GM12864 (cell line): Measurements from ENCODE around the gene ZNF837.

Source experiments
- DNase-seq: peaks from one replicate; pipeline ENCODE4 v3.0.0-alpha.2; 2011; ENCODE audit warnings: low read depth
- H3K4me3 ChIP-seq: 2 replicates; pipeline ENCODE4 v1.5.1; 2011; ENCODE audit warnings: mild to moderate bottlenecking, low read depth, low read length, control low read depth
- CTCF ChIP-seq: IDR thresholded peaks from 2 replicates; pipeline ENCODE4 v1.5.1; 2011; ENCODE audit warnings: low read depth, mild to moderate bottlenecking, moderate library complexity, low read length, control low read depth, inconsistent platforms; ENCODE audit errors: missing control alignments

Gene ZNF837

GRCh38 chr19:58395979-58396627 is 15.3 kb upstream of the ZNF837 start:
- DNase-seq: no peak
- no peak for TF ChIP-seq CTCF
- H3K4me3 ChIP-seq: no peak overlapping the region

GRCh38 chr19:58395220-58395978 is 14.6 kb upstream of the ZNF837 start, which contains the start of gene RNF225:
TSS of gene RNF225 (plus strand) at chr19:58395656. CDS start at chr19:58396090, 434 bp downstream.
- no peak for TF ChIP-seq CTCF
- H3K4me3 ChIP-seq: no peak within 1 kb of the TSS
- no peak for DNase-seq

GRCh38 chr19:58394821-58395219 is 14.0 kb upstream of the ZNF837 start:
- TF ChIP-seq CTCF: no peak
- no peak overlapping the region for H3K4me3 ChIP-seq
- no peak for DNase-seq

- no peak for TF ChIP-seq CTCF
- no peak overlapping the region for H3K4me3 ChIP-seq
- DNase-seq: no peak
Measured at GRCh38 chr19:58393725-58394033, 12.8 kb upstream of the ZNF837 start.

GRCh38 chr19:58392945-58393724 is 12.3 kb upstream of the ZNF837 start:
- no peak overlapping the region for H3K4me3 ChIP-seq
- no peak for TF ChIP-seq CTCF
- DNase-seq: no peak

GRCh38 chr19:58388175-58388526 is 7.3 kb upstream of the ZNF837 start:
- TF ChIP-seq CTCF: no peak
- H3K4me3 ChIP-seq: peak overlapping the region; percentile 88

More at GRCh38 chr19:58388175-58388526, 7.3 kb upstream of the ZNF837 start:
- DNase-seq: no peak
